GM23338 (cell line): ENCODE measurements around the gene ZMYND19.

ENCODE experiments used
- CREB1 ChIP-seq: fragments of 250-450 bp; sonication (Bioruptor Pico); IDR thresholded peaks from 2 replicates; pipeline ENCODE4 v1.5.0; 2020; ENCODE audit warnings: low read depth, mild to moderate bottlenecking, moderate library complexity
- CTCF ChIP-seq, 2 experiments: fragments of 200-600 bp in 1 of 2; sonication (generic) in 1 of 2; conservative IDR thresholded peaks; 2 replicates each; pipeline versions ENCODE4 v1.5.1 to v1.6.1; 2016 to 2017; ENCODE audit warnings: antibody characterized with exemption in 2 of 2, low read depth in 2 of 2, mild to moderate bottlenecking in 2 of 2, moderate library complexity in 1 of 2
- ETS1 ChIP-seq: IDR thresholded peaks from 2 replicates; pipeline ENCODE4 v1.6.1; 2016; ENCODE audit warnings: antibody characterized with exemption
- EZH2 ChIP-seq: fragments of 200-600 bp; sonication (generic); IDR thresholded peaks from one replicate; pipeline ENCODE4 v1.8.0; 2017; ENCODE audit warnings: antibody characterized with exemption, mild to moderate bottlenecking, low read depth; ENCODE audit not compliant: unreplicated experiment
- EZH2phosphoT487 ChIP-seq: fragments of 200-600 bp; sonication (generic); IDR thresholded peaks from one replicate; pipeline ENCODE4 v1.8.1; 2018; ENCODE audit warnings: antibody characterized with exemption; ENCODE audit not compliant: unreplicated experiment
- JUNB ChIP-seq: IDR thresholded peaks from one replicate; pipeline ENCODE4 v1.6.1; 2016; ENCODE audit warnings: antibody characterized with exemption; ENCODE audit not compliant: unreplicated experiment
- NANOG ChIP-seq: IDR thresholded peaks from 2 replicates; pipeline ENCODE4 v1.6.1; 2016; ENCODE audit warnings: antibody characterized with exemption, borderline replicate concordance
- POLR2AphosphoS5 ChIP-seq: IDR thresholded peaks from 2 replicates; pipeline ENCODE4 v1.6.1; 2016; ENCODE audit warnings: antibody characterized with exemption, low read depth
- REST ChIP-seq: IDR thresholded peaks from one replicate; pipeline ENCODE4 v1.6.1; 2018; ENCODE audit warnings: antibody characterized with exemption; ENCODE audit not compliant: unreplicated experiment

DNA sequence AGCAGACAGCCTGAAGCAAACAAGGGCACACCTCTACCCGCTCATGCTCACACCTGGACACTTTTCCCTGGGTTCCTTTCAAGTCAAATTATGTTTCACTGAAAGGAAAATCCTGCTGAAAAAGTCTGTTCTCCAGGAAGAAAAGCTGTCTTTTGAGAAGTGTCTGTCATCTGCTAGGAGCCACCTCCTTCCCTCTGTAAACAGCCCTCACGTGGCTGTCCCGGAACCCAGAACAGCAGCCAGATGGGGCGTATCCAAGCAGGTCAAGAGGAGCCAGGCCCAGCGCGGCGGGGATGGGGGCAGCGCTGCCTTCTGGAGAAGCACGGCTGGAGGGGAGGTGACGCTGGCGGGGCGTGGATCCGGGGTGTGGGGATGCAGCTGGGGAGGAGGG, 40.1 kb downstream of the ZMYND19 start, which contains the start of gene PNPLA7:
- TF ChIP-seq POLR2AphosphoS5: no peak
- TF ChIP-seq CTCF (conservative IDR thresholded peaks at IDR 0.05; ENCODE audit: low read depth in 2 of 2): no peak
- TF ChIP-seq EZH2: no peak
- TF ChIP-seq ETS1: no peak
- no peak for TF ChIP-seq CREB1 (CRISPR knock-in tag)
- TF ChIP-seq REST: no peak
- no peak for TF ChIP-seq NANOG
- no peak for TF ChIP-seq EZH2phosphoT487
- TF ChIP-seq JUNB: no peak
